ENCODE data around the gene CCHCR1. TPM values are rescaled to one million over a fixed set of nuclear protein-coding genes. Genes with fewer than 3 reads are reported as not detected.

The CCHCR1 gene
- total and polyA plus RNA-seq, 2 experiments from 2014 or later: 19.8 to 46.7 TPM

DNA sequence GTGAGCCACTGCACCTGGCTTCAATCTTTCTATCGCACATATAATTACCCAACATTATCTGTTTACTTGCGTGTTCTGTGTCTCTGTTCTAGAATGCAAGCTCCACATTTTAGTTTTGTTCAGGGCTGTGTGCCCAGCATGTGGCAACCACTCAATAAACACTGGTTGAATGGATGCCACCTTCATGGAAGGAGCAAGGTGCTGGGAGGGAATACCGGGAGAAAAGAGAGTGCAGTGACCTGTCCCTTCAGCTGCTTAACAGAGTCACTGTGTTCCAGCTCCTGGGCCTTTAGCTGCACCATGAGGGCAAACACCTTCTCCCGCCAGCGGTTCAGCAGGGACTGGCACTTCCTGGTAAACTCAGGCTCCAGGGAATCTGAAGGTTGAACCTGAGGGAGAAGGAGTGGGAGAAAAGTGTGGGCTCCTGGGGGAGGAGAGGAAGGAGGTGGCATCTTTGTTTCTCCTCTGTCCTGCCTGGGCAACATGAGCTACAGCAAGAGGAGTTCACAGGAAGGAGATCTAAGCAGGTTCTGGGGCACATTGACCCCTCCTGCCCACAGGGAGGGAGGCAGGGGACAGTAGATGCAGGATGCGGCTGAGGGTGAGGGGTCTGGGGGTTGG, 7.7 kb downstream of the CCHCR1 start:
- no peaks in the 10 kb centered on the region for H4K20me1 ChIP-seq (replicated peaks; ENCODE audit: insufficient read depth)
- H3K4me1 ChIP-seq (ENCODE audit: insufficient read depth): no peaks in the 10 kb centered on the region
- H3K27me3 ChIP-seq (ENCODE audit: insufficient read depth): no peaks in the 10 kb centered on the region
- H3K4me2 ChIP-seq: no peak overlapping the region
- Mint-ChIP-seq H3K4me3 (no peak overlapping the region), H3K36me3 (ENCODE audit: low read depth) (peaks cover 58% of the 10 kb centered on the region), H3K27me3 (ENCODE audit: insufficient read depth, low read depth, poor library complexity) (peaks cover 10% of the 10 kb centered on the region), H3K27ac (no peak overlapping the region), H3K9me3 (no peaks in the 10 kb centered on the region), H3K4me1 (peaks cover 2% of the 10 kb centered on the region; the same call in 1 of the 3 replicates)
- no peak overlapping the region for H2AFZ ChIP-seq
- H3K4me3 ChIP-seq: no peak overlapping the region
- TF ChIP-seq ZNF331 (CRISPR knock-in tag; IDR thresholded peaks at IDR 0.05; ENCODE audit: low read depth): no peak
- no peak for TF ChIP-seq JUNB (IDR thresholded peaks at IDR 0.05; ENCODE audit: unreplicated experiment)
- TF ChIP-seq, protein P1, sequence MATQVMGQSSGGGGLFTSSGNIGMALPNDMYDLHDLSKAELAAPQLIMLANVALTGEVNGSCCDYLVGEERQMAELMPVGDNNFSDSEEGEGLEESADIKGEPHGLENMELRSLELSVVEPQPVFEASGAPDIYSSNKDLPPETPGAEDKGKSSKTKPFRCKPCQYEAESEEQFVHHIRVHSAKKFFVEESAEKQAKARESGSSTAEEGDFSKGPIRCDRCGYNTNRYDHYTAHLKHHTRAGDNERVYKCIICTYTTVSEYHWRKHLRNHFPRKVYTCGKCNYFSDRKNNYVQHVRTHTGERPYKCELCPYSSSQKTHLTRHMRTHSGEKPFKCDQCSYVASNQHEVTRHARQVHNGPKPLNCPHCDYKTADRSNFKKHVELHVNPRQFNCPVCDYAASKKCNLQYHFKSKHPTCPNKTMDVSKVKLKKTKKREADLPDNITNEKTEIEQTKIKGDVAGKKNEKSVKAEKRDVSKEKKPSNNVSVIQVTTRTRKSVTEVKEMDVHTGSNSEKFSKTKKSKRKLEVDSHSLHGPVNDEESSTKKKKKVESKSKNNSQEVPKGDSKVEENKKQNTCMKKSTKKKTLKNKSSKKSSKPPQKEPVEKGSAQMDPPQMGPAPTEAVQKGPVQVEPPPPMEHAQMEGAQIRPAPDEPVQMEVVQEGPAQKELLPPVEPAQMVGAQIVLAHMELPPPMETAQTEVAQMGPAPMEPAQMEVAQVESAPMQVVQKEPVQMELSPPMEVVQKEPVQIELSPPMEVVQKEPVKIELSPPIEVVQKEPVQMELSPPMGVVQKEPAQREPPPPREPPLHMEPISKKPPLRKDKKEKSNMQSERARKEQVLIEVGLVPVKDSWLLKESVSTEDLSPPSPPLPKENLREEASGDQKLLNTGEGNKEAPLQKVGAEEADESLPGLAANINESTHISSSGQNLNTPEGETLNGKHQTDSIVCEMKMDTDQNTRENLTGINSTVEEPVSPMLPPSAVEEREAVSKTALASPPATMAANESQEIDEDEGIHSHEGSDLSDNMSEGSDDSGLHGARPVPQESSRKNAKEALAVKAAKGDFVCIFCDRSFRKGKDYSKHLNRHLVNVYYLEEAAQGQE (IDR thresholded peaks at IDR 0.05; ENCODE audit: unreplicated experiment): no peak
- no peak for ATAC-seq
- no peaks in the 10 kb centered on the region; the same call in 1 of the 2 replicates for H3K36me3 ChIP-seq (ENCODE audit: insufficient read depth)
- no peak for DNase-seq (ENCODE audit: low spot score)
- H3F3A ChIP-seq (replicated peaks; ENCODE audit: low read depth): no peaks in the 10 kb centered on the region
- no peaks in the 10 kb centered on the region for H3K9me2 ChIP-seq (ENCODE audit: insufficient read depth)
- H3K79me2 ChIP-seq (replicated peaks; ENCODE audit: insufficient read depth): no peaks in the 10 kb centered on the region
- H3K27ac ChIP-seq (ENCODE audit: low read depth): no peak overlapping the region

DNA sequence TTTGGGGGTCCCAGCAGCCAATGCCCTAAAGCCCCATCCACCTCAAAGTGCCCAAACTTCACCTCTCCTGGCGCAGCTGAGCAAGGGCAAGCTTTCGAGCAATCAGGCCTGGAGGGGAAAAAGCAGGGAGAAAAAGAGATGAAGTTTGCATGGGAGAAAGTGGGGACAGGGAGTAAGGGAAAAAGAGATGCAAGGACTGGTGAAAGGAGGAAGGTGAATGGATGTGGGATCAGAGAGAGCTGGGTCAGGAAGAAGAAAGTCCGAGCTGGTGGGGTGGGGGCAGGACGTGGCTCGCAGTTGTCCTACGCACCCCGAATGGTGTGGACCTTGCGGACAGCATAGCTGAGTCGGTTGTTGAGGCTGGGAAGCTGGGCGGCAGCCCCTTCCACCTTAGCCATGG, 12.2 kb downstream of the CCHCR1 start:
- DNase-seq (ENCODE audit: low spot score) (no peak), ATAC-seq (no peak)
- Mint-ChIP-seq H3K4me1 (peaks cover 19% of the 10 kb centered on the region), H3K4me3 (no peak overlapping the region), H3K27ac (no peak overlapping the region), H3K27me3 (ENCODE audit: insufficient read depth, low read depth, poor library complexity) (peaks cover 8% of the 10 kb centered on the region), H3K9me3 (no peaks in the 10 kb centered on the region), H3K36me3 (ENCODE audit: low read depth) (peaks cover 46% of the 10 kb centered on the region)
- no peaks in the 10 kb centered on the region; the same call in 1 of the 2 replicates for H3K4me1 ChIP-seq (ENCODE audit: insufficient read depth)
- H3K9me2 ChIP-seq (ENCODE audit: insufficient read depth): no peaks in the 10 kb centered on the region
- no peak overlapping the region for H2AFZ ChIP-seq
- no peaks in the 10 kb centered on the region for H4K20me1 ChIP-seq (replicated peaks; ENCODE audit: insufficient read depth)
- H3K36me3 ChIP-seq (ENCODE audit: insufficient read depth): peaks cover 7% of the 10 kb centered on the region
- no peaks in the 10 kb centered on the region for H3K27me3 ChIP-seq (ENCODE audit: insufficient read depth)
- H3K27ac ChIP-seq (ENCODE audit: low read depth): no peak overlapping the region
- no peaks in the 10 kb centered on the region for H3K79me2 ChIP-seq (replicated peaks; ENCODE audit: insufficient read depth)
- H3K4me3 ChIP-seq: no peak overlapping the region
- H3K4me2 ChIP-seq: no peak overlapping the region
- H3F3A ChIP-seq (replicated peaks; ENCODE audit: low read depth): no peaks in the 10 kb centered on the region
- no peak for TF ChIP-seq EZH2phosphoT487 (IDR thresholded peaks at IDR 0.05; ENCODE audit: unreplicated experiment)
- no peak for TF ChIP-seq EZH2 (IDR thresholded peaks at IDR 0.05; ENCODE audit: low read depth, unreplicated experiment)
- TF ChIP-seq ZNF331 (CRISPR knock-in tag; IDR thresholded peaks at IDR 0.05; ENCODE audit: low read depth): no peak

DNA sequence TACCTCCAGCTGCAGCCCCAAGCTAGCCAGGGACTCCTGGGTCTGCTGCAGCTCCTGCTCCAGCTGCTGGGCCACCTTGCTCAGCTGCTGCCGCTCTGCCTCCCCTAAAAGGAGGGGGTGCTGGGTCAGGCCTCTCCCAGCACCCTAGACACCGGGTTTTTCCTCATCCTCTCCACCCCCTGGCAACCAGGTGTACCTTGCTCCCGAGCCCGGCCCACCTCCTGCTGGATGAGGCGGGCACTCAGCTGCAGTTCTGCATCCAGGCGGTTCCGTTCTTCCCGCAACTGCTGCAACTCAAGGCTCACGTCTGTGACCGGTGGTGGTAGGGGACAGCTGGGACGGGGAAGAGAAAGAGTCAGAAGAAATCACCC, 12.6 kb downstream of the CCHCR1 start:
- Histone ChIP-seq H4K20me1 (replicated peaks; ENCODE audit: insufficient read depth) (no peaks in the 10 kb centered on the region), H3K9me2 (ENCODE audit: insufficient read depth) (no peaks in the 10 kb centered on the region), H3K4me1 (ENCODE audit: insufficient read depth) (no peaks in the 10 kb centered on the region; the same call in 1 of the 2 replicates), H2AFZ (no peak overlapping the region), H3K27ac (ENCODE audit: low read depth) (no peak overlapping the region), H3K36me3 (ENCODE audit: insufficient read depth) (peaks cover 7% of the 10 kb centered on the region), H3F3A (replicated peaks; ENCODE audit: low read depth) (no peaks in the 10 kb centered on the region), H3K79me2 (replicated peaks; ENCODE audit: insufficient read depth) (no peaks in the 10 kb centered on the region), H3K27me3 (ENCODE audit: insufficient read depth) (no peaks in the 10 kb centered on the region), H3K4me2 (no peak overlapping the region), H3K4me3 (no peak overlapping the region)
- Mint-ChIP-seq H3K4me1 (peaks cover 22% of the 10 kb centered on the region), H3K4me3 (no peak overlapping the region), H3K27me3 (ENCODE audit: insufficient read depth, low read depth, poor library complexity) (peaks cover 10% of the 10 kb centered on the region), H3K36me3 (ENCODE audit: low read depth) (peaks cover 42% of the 10 kb centered on the region), H3K27ac (no peak overlapping the region), H3K9me3 (peaks cover 1% of the 10 kb centered on the region; the same call in 1 of the 3 replicates)
- ATAC-seq: no peak
- no peak for DNase-seq (ENCODE audit: low spot score)
- TF ChIP-seq POLR2AphosphoS5 (IDR thresholded peaks at IDR 0.05; ENCODE audit: low read depth) (no peak), NANOG (IDR thresholded peaks at IDR 0.05; ENCODE audit: borderline replicate concordance) (no peak), ZNF114 (CRISPR knock-in tag; IDR thresholded peaks at IDR 0.05) (no peak), CREB1 (CRISPR knock-in tag; IDR thresholded peaks at IDR 0.05; ENCODE audit: low read depth) (no peak), ZNF331 (CRISPR knock-in tag; IDR thresholded peaks at IDR 0.05; ENCODE audit: low read depth) (no peak)
- TF ChIP-seq, protein P2, sequence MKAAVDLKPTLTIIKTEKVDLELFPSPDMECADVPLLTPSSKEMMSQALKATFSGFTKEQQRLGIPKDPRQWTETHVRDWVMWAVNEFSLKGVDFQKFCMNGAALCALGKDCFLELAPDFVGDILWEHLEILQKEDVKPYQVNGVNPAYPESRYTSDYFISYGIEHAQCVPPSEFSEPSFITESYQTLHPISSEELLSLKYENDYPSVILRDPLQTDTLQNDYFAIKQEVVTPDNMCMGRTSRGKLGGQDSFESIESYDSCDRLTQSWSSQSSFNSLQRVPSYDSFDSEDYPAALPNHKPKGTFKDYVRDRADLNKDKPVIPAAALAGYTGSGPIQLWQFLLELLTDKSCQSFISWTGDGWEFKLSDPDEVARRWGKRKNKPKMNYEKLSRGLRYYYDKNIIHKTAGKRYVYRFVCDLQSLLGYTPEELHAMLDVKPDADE (IDR thresholded peaks at IDR 0.05): no peak
- TF ChIP-seq, protein P1 (IDR thresholded peaks at IDR 0.05; ENCODE audit: unreplicated experiment): no peak
